ENCODE data around the gene TMA7. TPM values are rescaled to one million over a fixed set of nuclear protein-coding genes. Genes with fewer than 3 reads are reported as not detected.

Gene TMA7
- total RNA-seq, 1 donor from 2014 or later = 309 TPM

DNA sequence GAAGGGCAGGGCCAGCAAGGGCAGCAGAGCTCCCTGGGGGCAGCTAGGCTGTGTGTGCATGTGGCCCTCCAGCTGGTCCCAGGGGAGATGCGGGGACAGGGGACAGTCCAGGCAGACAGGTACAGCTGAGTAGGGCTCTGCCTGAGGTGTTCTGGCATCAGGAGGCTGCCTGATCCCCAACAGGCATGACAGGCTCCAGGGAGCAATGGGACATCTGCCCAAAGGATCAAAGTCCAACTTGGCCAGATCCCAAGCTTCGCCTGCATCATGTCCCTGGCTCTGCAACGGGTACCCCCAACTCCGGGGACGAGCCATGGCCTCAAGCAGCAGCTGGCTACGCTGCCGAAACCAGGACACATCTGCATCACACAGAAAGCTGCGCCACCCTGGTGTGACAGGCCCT lies 28.3 kb downstream of the TMA7 start:
- TF ChIP-seq, protein P1, sequence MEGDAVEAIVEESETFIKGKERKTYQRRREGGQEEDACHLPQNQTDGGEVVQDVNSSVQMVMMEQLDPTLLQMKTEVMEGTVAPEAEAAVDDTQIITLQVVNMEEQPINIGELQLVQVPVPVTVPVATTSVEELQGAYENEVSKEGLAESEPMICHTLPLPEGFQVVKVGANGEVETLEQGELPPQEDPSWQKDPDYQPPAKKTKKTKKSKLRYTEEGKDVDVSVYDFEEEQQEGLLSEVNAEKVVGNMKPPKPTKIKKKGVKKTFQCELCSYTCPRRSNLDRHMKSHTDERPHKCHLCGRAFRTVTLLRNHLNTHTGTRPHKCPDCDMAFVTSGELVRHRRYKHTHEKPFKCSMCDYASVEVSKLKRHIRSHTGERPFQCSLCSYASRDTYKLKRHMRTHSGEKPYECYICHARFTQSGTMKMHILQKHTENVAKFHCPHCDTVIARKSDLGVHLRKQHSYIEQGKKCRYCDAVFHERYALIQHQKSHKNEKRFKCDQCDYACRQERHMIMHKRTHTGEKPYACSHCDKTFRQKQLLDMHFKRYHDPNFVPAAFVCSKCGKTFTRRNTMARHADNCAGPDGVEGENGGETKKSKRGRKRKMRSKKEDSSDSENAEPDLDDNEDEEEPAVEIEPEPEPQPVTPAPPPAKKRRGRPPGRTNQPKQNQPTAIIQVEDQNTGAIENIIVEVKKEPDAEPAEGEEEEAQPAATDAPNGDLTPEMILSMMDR (conservative IDR thresholded peaks at IDR 0.05) = no peak
- peaks cover 3% of the 10 kb centered on the region for H3K27me3 Mint-ChIP-seq (ENCODE audit: low read depth)
- no peak for DNase-seq (ENCODE audit: low read depth, low spot score)
- H3K4me3 Mint-ChIP-seq = peak overlapping the region; percentile 75
- H3K4me1 Mint-ChIP-seq = peaks cover 47% of the 10 kb centered on the region
- no peaks in the 10 kb centered on the region for H3K9me3 Mint-ChIP-seq
- no peaks in the 10 kb centered on the region for H3K36me3 Mint-ChIP-seq (ENCODE audit: low read depth)
- H3K27ac Mint-ChIP-seq (ENCODE audit: unreplicated experiment) = peak overlapping the region; percentile 52

DNA sequence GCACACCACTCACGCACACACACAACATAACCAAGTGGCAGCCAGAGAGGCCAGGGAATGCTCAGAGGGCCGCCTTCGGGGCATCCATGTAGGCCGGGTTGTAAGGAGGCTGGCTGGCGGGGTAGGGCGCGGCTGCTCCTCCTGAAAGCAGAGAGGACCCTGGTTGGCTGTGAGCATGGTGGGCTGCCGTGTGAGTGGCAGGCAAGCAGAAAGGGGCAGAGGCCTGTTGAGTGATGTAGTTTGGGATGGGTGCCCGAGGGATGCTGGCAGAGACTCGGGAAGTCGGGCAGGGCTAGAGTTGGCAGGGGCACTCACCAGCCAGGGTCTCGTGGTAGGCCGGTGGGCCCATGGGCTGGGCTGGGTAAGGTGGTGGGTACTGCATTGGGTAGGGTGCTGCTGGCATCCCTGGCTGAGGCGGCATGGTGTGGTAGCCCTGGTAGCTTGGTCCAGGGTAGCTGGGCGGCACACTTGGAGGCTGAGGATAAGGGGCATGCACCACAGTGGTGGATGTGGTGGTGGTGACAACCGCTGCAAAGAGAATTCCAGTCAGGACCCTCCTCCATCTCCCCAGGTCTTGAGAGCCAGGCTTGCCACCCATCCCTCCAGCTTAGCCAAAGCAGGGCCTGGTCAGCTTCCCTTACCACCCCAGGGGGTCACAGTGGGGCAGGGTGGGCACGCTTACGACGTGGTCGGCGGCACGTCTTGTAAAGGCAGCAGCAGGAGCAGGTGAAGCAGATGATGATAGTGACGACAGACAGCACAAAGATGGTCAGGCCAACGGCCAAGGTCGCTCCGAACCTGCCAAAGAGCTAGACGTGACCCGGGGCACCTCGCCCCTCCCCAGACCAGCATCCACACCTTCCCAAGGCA lies 29.2 kb downstream of the TMA7 start:
- peak overlapping the region; percentile 71 for H3K27ac Mint-ChIP-seq (ENCODE audit: unreplicated experiment)
- H3K4me3 Mint-ChIP-seq = peak overlapping the region; percentile 75

DNA sequence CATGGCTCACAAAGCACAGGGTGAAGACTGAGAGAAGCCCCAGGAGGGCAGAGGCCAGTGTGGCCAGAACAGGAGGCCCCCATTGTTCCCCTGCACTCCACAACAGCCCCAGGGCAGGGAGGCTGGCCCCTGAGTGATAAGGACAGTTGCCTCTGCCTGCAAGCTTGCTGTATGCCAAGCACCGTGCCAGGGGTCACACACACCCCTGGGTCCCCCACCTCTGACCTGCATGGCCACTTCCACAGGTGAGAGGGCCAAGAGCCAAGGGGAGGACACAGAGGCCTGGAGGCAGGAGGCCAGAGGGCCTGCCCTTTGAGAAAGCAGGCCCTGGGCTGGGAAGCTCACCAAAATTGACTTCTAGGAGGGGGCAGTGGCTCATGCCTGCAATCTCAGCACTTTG lies 30.2 kb downstream of the TMA7 start:
- H3K27me3 Mint-ChIP-seq (ENCODE audit: low read depth) = peaks cover 3% of the 10 kb centered on the region
- no peaks in the 10 kb centered on the region for H3K36me3 Mint-ChIP-seq (ENCODE audit: low read depth)
- TF ChIP-seq, protein P1 (conservative IDR thresholded peaks at IDR 0.05) = no peak
- no peak for DNase-seq (ENCODE audit: low read depth, low spot score)
- H3K4me1 Mint-ChIP-seq = peaks cover 54% of the 10 kb centered on the region
- peak overlapping the region; percentile 51 for H3K4me3 Mint-ChIP-seq
- peak overlapping the region; percentile 86 for H3K27ac Mint-ChIP-seq (ENCODE audit: unreplicated experiment)
- no peaks in the 10 kb centered on the region for H3K9me3 Mint-ChIP-seq

More for the DNA sequence above, 29.2 kb downstream of the TMA7 start:
- TF ChIP-seq, protein P1 (conservative IDR thresholded peaks at IDR 0.05) = no peak
- Mint-ChIP-seq H3K27me3 (ENCODE audit: low read depth) (peaks cover 3% of the 10 kb centered on the region), H3K4me1 (peaks cover 52% of the 10 kb centered on the region), H3K36me3 (ENCODE audit: low read depth) (no peaks in the 10 kb centered on the region), H3K9me3 (no peaks in the 10 kb centered on the region)
- DNase-seq (ENCODE audit: low read depth, low spot score) = no peak

DNA sequence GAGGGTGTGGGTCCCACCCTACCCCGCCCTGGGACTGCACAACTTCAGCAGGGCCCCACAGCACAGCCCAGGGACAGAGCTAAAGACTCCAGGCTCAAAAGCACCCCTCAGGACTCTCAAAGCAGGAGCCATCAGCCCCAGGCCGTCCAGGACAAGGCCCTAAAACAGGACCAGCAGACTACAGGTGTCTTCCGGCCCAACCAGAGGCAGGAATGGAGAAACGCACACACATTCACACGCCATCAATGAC lies 32.5 kb downstream of the TMA7 start:
- Mint-ChIP-seq H3K4me3 (peak overlapping the region; percentile 94), H3K4me1 (peaks cover 38% of the 10 kb centered on the region), H3K36me3 (ENCODE audit: low read depth) (no peaks in the 10 kb centered on the region), H3K9me3 (no peaks in the 10 kb centered on the region), H3K27me3 (ENCODE audit: low read depth) (no peaks in the 10 kb centered on the region), H3K27ac (ENCODE audit: unreplicated experiment) (peak overlapping the region; percentile 98)
- no peak for DNase-seq (ENCODE audit: low read depth, low spot score)
- TF ChIP-seq, protein P1 (conservative IDR thresholded peaks at IDR 0.05) = no peak

DNA sequence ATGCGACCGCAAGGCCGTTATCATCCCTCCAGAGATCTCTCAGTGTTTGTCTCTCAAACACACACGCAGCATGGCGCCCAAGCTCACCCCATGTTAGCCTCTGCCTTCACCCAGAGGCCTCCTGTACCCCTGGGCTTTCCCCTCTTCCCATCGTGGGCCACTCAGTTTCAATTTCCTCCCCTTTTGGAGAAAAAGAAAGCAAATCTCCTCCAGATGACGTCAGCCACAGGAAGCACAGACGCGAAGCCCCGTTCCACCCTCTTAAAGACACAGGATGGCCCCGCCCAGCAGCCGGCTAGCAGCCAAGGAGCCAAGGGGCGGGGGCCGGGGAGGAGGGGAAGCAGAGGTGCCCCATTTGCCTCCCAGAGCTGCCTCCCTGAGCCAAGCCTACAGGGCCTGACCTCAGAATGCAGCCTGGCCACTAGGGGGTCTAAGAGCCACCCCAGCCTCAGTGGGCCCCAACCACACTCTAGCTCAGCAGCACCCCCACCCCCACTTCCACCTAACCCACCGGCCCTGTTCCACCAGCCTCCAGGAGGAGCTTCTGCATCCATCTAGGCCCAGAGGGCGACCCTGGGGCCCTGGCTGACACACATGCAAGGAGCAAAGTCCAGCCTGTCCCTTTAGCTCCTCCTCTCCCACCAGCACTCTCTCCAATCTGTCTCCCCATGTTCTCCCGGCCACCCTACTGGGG lies 33.0 kb downstream of the TMA7 start:
- peak overlapping the region; percentile 98 for H3K27ac Mint-ChIP-seq (ENCODE audit: unreplicated experiment)
- H3K9me3 Mint-ChIP-seq = no peaks in the 10 kb centered on the region
- H3K27me3 Mint-ChIP-seq (ENCODE audit: low read depth) = no peaks in the 10 kb centered on the region
- no peaks in the 10 kb centered on the region for H3K36me3 Mint-ChIP-seq (ENCODE audit: low read depth)
- TF ChIP-seq, protein P1 (conservative IDR thresholded peaks at IDR 0.05) = peak; percentile 61
- peaks cover 33% of the 10 kb centered on the region for H3K4me1 Mint-ChIP-seq
- DNase-seq (ENCODE audit: low read depth, low spot score) = peak; percentile 84
- peak overlapping the region; percentile 94 for H3K4me3 Mint-ChIP-seq
